Stimulated activated CD4-positive, alpha-beta T cell treated with anti-CD3 and anti-CD28 coated beads, Interleukin-15, amount 100 ng/mL, for 1 hour (primary cell): ENCODE measurements around the gene STAT2.
"Not testable (repeated sequence)": the region's sequence is repeated elsewhere in the genome, so short reads cannot be mapped to it uniquely, and the experiment has no call there.

Source experiments
- DNase-seq, 2 donors: peaks; one replicate each; pipeline ENCODE4 v3.0.0-alpha.2; 2020; ENCODE audit warnings: low read depth in 1 of 2, low spot score in 1 of 2

STAT2 gene

GRCh38 chr12:56332512-56333196, 27.3 kb downstream of the STAT2 start:
- no peak for DNase-seq

- DNase-seq, result no peak
Measured at GRCh38 chr12:56330936-56331490, 28.9 kb downstream of the STAT2 start.

GRCh38 chr12:56326533-56326932, 33.4 kb downstream of the STAT2 start:
- DNase-seq, result no peak

- no peak for DNase-seq
Measured at GRCh38 chr12:56326126-56326525, 33.8 kb downstream of the STAT2 start.

GRCh38 chr12:56324206-56324605, 35.7 kb downstream of the STAT2 start:
- DNase-seq, result no peak

- not testable (repeated sequence) for DNase-seq
Measured at GRCh38 chr12:56321610-56322009, 38.3 kb downstream of the STAT2 start.

GRCh38 chr12:56321027-56321426, 38.9 kb downstream of the STAT2 start:
- no peak for DNase-seq

- no peak for DNase-seq
Measured at GRCh38 chr12:56317675-56318074, 42.2 kb downstream of the STAT2 start.

- peak; percentile 80 to 81 for DNase-seq
Measured at GRCh38 chr12:56315622-56316473, 44.1 kb downstream of the STAT2 start, which contains the start of gene CNPY2. Gene CNPY2, minus strand, starts transcription at chr12:56315988. Its CDS starts 771 bp downstream, at chr12:56315217.

GRCh38 chr12:56315249-56315621, 44.7 kb downstream of the STAT2 start:
- DNase-seq, result no peak

- DNase-seq, result no peak
Measured at GRCh38 chr12:56311003-56311402, 48.9 kb downstream of the STAT2 start.

GRCh38 chr12:56308714-56309113, 51.2 kb downstream of the STAT2 start:
- no peak for DNase-seq

- no peak for DNase-seq
Measured at GRCh38 chr12:56307221-56307965, 52.5 kb downstream of the STAT2 start.

GRCh38 chr12:56304872-56305590, 54.9 kb downstream of the STAT2 start:
- no peak for DNase-seq

GRCh38 chr12:56304276-56304675, 55.6 kb downstream of the STAT2 start:
- DNase-seq, result no peak

- no peak for DNase-seq
Measured at GRCh38 chr12:56300644-56301464, 59.1 kb downstream of the STAT2 start.

GRCh38 chr12:56299853-56300643, 59.9 kb downstream of the STAT2 start, which contains the start of gene CS:
Gene CS, minus strand, starts transcription at chr12:56300330. Its CDS starts 129 bp downstream, at chr12:56300201.
- DNase-seq, result peak; percentile 94 to 97

GRCh38 chr12:56299308-56299852, 60.5 kb downstream of the STAT2 start:
- DNase-seq, result no peak

- DNase-seq, result no peak
Measured at GRCh38 chr12:56298828-56299227, 61.1 kb downstream of the STAT2 start.
